ENCODE measurements around the gene CYBA. TPM values are rescaled to one million over a fixed set of nuclear protein-coding genes. Genes with fewer than 3 reads are reported as not detected.

The CYBA gene
- total and polyA plus RNA-seq, 10 of the 15 experiments (the other 5 are each of a cell fraction or from before 2014, with no cell fraction given), result 0.55 to 598 (median 258) TPM

GRCh38 chr16:88633684-88634140 is 17.1 kb downstream of the CYBA start (continued):
- TF ChIP-seq BCL11A (IDR thresholded peaks at IDR 0.05; ENCODE audit: low read depth, low read length) (no peak), ZBTB33 (IDR thresholded peaks at IDR 0.05) (no peak), TCF12 (IDR thresholded peaks at IDR 0.05; ENCODE audit: low read depth, low read length) (0 out of 2 replicates have a peak, but pooled peaks have one; percentile 45), KLF5 (IDR thresholded peaks at IDR 0.05; ENCODE audit: partially characterized antibody) (no peak), RAD21 (IDR thresholded peaks at IDR 0.05; ENCODE audit: insufficient read depth, low read depth, low read length) (peak; percentile 47; the same call in 1 of the 2 replicates), SP1 (IDR thresholded peaks at IDR 0.05; ENCODE audit: low read depth, low read length) (no peak), PAX5 (IDR thresholded peaks at IDR 0.05; ENCODE audit: borderline replicate concordance, low read depth, low read length) (no peak), SMARCA5 (IDR thresholded peaks at IDR 0.05) (no peak), IRF4 (IDR thresholded peaks at IDR 0.05; ENCODE audit: low read depth, low read length) (no peak), EGR1 (IDR thresholded peaks at IDR 0.05; ENCODE audit: borderline replicate concordance in 1 of 2, low read depth in 2 of 2, low read length in 2 of 2) (peak in 1 of 2 experiments; percentile 6; a peak in 1 of 3 replicates), ASH2L (IDR thresholded peaks at IDR 0.05; ENCODE audit: borderline replicate concordance, low read depth) (no peak), RUNX3 (IDR thresholded peaks at IDR 0.05; ENCODE audit: low read length) (peak; percentile 47; the same call in 1 of the 2 replicates), ZNF207 (IDR thresholded peaks at IDR 0.05; ENCODE audit: borderline replicate concordance) (peak; percentile 23; the same call in 1 of the 2 replicates), MXI1 (IDR thresholded peaks at IDR 0.05; ENCODE audit: low read depth, low read length) (peak; percentile 37; the same call in 1 of the 2 replicates), FOXM1 (IDR thresholded peaks at IDR 0.05; ENCODE audit: low read depth, low read length) (no peak)
- TF ChIP-seq, protein P1, sequence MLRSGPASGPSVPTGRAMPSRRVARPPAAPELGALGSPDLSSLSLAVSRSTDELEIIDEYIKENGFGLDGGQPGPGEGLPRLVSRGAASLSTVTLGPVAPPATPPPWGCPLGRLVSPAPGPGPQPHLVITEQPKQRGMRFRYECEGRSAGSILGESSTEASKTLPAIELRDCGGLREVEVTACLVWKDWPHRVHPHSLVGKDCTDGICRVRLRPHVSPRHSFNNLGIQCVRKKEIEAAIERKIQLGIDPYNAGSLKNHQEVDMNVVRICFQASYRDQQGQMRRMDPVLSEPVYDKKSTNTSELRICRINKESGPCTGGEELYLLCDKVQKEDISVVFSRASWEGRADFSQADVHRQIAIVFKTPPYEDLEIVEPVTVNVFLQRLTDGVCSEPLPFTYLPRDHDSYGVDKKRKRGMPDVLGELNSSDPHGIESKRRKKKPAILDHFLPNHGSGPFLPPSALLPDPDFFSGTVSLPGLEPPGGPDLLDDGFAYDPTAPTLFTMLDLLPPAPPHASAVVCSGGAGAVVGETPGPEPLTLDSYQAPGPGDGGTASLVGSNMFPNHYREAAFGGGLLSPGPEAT (IDR thresholded peaks at IDR 0.05; ENCODE audit: low read depth), result peak; percentile 76
- TF ChIP-seq, protein P2, sequence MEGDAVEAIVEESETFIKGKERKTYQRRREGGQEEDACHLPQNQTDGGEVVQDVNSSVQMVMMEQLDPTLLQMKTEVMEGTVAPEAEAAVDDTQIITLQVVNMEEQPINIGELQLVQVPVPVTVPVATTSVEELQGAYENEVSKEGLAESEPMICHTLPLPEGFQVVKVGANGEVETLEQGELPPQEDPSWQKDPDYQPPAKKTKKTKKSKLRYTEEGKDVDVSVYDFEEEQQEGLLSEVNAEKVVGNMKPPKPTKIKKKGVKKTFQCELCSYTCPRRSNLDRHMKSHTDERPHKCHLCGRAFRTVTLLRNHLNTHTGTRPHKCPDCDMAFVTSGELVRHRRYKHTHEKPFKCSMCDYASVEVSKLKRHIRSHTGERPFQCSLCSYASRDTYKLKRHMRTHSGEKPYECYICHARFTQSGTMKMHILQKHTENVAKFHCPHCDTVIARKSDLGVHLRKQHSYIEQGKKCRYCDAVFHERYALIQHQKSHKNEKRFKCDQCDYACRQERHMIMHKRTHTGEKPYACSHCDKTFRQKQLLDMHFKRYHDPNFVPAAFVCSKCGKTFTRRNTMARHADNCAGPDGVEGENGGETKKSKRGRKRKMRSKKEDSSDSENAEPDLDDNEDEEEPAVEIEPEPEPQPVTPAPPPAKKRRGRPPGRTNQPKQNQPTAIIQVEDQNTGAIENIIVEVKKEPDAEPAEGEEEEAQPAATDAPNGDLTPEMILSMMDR (IDR thresholded peaks at IDR 0.05 in 2 of 3, conservative IDR thresholded peaks at IDR 0.05 in 1 of 3; ENCODE audit: control insufficient read depth in 2 of 3, extremely low read depth in 1 of 3, insufficient read depth in 1 of 3, low read depth in 3 of 3, low read length in 3 of 3), result peak; percentile 37 to 68 (median 65); a peak in 5 of 6 replicates
- TF ChIP-seq, protein P3, sequence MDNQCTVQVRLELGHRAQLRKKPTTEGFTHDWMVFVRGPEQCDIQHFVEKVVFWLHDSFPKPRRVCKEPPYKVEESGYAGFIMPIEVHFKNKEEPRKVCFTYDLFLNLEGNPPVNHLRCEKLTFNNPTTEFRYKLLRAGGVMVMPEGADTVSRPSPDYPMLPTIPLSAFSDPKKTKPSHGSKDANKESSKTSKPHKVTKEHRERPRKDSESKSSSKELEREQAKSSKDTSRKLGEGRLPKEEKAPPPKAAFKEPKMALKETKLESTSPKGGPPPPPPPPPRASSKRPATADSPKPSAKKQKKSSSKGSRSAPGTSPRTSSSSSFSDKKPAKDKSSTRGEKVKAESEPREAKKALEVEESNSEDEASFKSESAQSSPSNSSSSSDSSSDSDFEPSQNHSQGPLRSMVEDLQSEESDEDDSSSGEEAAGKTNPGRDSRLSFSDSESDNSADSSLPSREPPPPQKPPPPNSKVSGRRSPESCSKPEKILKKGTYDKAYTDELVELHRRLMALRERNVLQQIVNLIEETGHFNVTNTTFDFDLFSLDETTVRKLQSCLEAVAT (IDR thresholded peaks at IDR 0.05), result 0 out of 2 replicates have a peak, but pooled peaks have one; percentile 13

Measured in GM12878 (cell line).